Panc1 (cell line): ENCODE results near the gene PLEKHF1. TPM values are rescaled to one million over a fixed set of nuclear protein-coding genes. Genes with fewer than 3 reads are reported as not detected.
A peak's percentile ranks its signal among the peaks of the same experiment; 100 is the strongest.

Experiments used
- ATAC-seq: fragments of 200-7000 bp; cut with Tn5 transposase; 2 replicates; pipeline ENCODE4 v1.9.1; 2020; ENCODE audit warnings: mild to moderate bottlenecking, moderate library complexity
- BruUV-seq: library from RNA; stranded (reverse); fragments of 400-500 nt; replicated peaks from 2 replicates; lab custom pipeline; 2021; lab: Mats Ljungman, UMichigan
- CTCF ChIA-PET: fragments of 300-600 bp; sonication (Branson Sonifier 250); formaldehyde crosslinking; loops from one replicate; lab custom pipeline; 2022; ENCODE audit warnings: antibody characterized with exemption; lab: Charles Lee
- POLR2A ChIA-PET: fragments of 300-600 bp; sonication (Branson Sonifier 250); formaldehyde crosslinking; loops from one replicate; lab custom pipeline; 2022; ENCODE audit warnings: antibody characterized with exemption; lab: Charles Lee
- DNase-seq: peaks from one replicate; pipeline ENCODE4 v3.0.0-alpha.2; 2010; ENCODE audit warnings: low read depth, low spot score
- H3K27ac ChIP-seq: 2 replicates; pipeline ENCODE4 v1.5.1; 2011; ENCODE audit warnings: mild to moderate bottlenecking, low read length, inconsistent platforms
- H3K27me3 ChIP-seq: fragments of 200-500 bp; sonication (Bioruptor generic); 2 replicates; pipeline ENCODE4 v1.6.0; 2014; ENCODE audit warnings: low read length, inconsistent platforms; ENCODE audit not compliant: control insufficient read depth, insufficient read depth
- H3K36me3 ChIP-seq: fragments of 200-500 bp; sonication (Bioruptor generic); 2 replicates; pipeline ENCODE4 v1.5.1; 2014; ENCODE audit warnings: inconsistent platforms, mild to moderate bottlenecking, low read length, moderate library complexity; ENCODE audit not compliant: control insufficient read depth, insufficient read depth
- H3K4me1 ChIP-seq: 2 replicates; pipeline ENCODE4 v1.5.1; 2011; ENCODE audit warnings: inconsistent platforms, mild to moderate bottlenecking, low read length, moderate library complexity; ENCODE audit not compliant: control insufficient read depth, insufficient read depth
- H3K4me3 ChIP-seq, 2 experiments: 2 replicates each; pipeline ENCODE4 v1.5.1; 2011 to 2012; ENCODE audit warnings: low read depth in 2 of 2, low read length in 2 of 2, mild to moderate bottlenecking in 2 of 2, inconsistent platforms in 1 of 2, moderate library complexity in 1 of 2
- H3K9me3 ChIP-seq: fragments of 200-500 bp; sonication (Bioruptor generic); 2 replicates; pipeline ENCODE4 v1.5.1; 2014; ENCODE audit warnings: low read depth, mild to moderate bottlenecking, inconsistent platforms, low read length, moderate library complexity; ENCODE audit not compliant: control insufficient read depth, insufficient read depth
- POLR2AphosphoS5 ChIP-seq: IDR thresholded peaks from 2 replicates; pipeline ENCODE4 v1.6.1; 2012; ENCODE audit warnings: mild to moderate bottlenecking, low read depth, low read length, moderate library complexity
- SIN3A ChIP-seq: IDR thresholded peaks from 2 replicates; pipeline ENCODE4 v1.6.1; 2012; ENCODE audit warnings: low read depth, mild to moderate bottlenecking, low read length, moderate library complexity, borderline replicate concordance; ENCODE audit not compliant: insufficient read depth
- TCF7L2 ChIP-seq: IDR thresholded peaks from 2 replicates; pipeline ENCODE4 v1.6.1; 2011; ENCODE audit warnings: mild to moderate bottlenecking, low read depth, low read length, inconsistent platforms
- in situ Hi-C: cut with HindIII; loops from 2 replicates; pipeline ENCODE4 v1.10.0; 2016; ENCODE audit warnings: low sequenced_read_pairs, low pct_unique_long_range_greater_than_20kb
- intact Hi-C: fragments of 100-400 bp; cut with micrococcal nuclease; formaldehyde crosslinking; loops from one replicate; pipeline ENCODE4 v1.10.0; 2022; ENCODE audit not compliant: unreplicated experiment
- total RNA-seq: library from RNA; stranded (reverse); gene quantifications from one replicate; pipeline ENCODE4 v1.2.1, GENCODE V29; 2021; ENCODE audit not compliant: unreplicated experiment
- TF ChIP-seq, protein P1 (sequence below): fragments of 450-650 bp; IDR thresholded peaks from 2 replicates; pipeline ENCODE4 v1.5.1; 2017; ENCODE audit warnings: mild to moderate bottlenecking
- TF ChIP-seq, protein P2 (sequence below), 2 experiments: IDR thresholded peaks; 2 replicates each; pipeline ENCODE4 v1.6.1; 2011 to 2012; ENCODE audit warnings: low read depth in 2 of 2, control low read depth in 1 of 2, low read length in 1 of 2, mild to moderate bottlenecking in 1 of 2, moderate library complexity in 1 of 2; ENCODE audit not compliant: insufficient read depth in 1 of 2

Gene PLEKHF1
- total RNA-seq, 1 experiment from 2014 or later = 22.4 TPM

DNA sequence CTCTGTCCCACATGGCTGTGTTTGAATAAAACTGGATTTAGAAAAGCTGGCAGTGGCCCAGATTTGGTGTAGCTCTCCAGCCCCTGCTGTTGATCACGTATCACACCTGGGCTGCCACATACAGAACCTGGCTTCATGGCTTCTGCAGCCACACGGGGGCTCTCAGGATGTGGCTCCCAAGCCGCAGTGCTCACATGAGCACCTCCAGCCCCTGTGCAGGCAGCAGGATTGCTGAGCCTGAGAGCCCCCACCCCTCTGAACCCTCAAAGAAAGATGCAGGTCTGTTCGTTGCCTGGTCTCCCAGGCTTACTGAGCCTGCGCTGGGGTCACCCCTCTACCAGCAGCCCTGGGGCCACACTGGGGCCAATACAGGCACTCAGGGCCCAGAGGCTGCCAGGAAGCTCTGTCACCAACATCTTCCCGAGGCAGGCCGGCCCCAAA lies 2.7 kb downstream of the PLEKHF1 start:
- intact Hi-C loops (loop anchor here (2.0 kb wide), 1 partner anchor 57 kb away; no protein-coding TSS in a partner anchor), in situ Hi-C loops (no loop called here)
- H3K4me1 ChIP-seq = peaks cover 54% of the 10 kb centered on the region
- H3K36me3 ChIP-seq = no peaks in the 10 kb centered on the region
- H3K27me3 ChIP-seq = no peaks in the 10 kb centered on the region
- POLR2A ChIA-PET = interaction anchor here (0.7 kb wide), 1 partner anchor 35 kb away, joined by 4 read pairs; no protein-coding TSS in a partner anchor
- H3K4me3 ChIP-seq = peak overlapping the region in 1 of 2 experiments; percentile 77; a peak in 1 of 4 replicates
- peak overlapping the region; percentile 40; the same call in 1 of the 2 replicates for H3K27ac ChIP-seq
- CTCF ChIA-PET = interaction anchor here (0.6 to 2.9 kb wide), 4 partner anchors 31 to 167 kb away, joined by 4 to 13 read pairs (median 6); no protein-coding TSS in a partner anchor
- no peaks in the 10 kb centered on the region for H3K9me3 ChIP-seq
- DNase-seq = no peak
- ATAC-seq = no peak
- no peak for TF ChIP-seq SIN3A
- TF ChIP-seq, protein P1, sequence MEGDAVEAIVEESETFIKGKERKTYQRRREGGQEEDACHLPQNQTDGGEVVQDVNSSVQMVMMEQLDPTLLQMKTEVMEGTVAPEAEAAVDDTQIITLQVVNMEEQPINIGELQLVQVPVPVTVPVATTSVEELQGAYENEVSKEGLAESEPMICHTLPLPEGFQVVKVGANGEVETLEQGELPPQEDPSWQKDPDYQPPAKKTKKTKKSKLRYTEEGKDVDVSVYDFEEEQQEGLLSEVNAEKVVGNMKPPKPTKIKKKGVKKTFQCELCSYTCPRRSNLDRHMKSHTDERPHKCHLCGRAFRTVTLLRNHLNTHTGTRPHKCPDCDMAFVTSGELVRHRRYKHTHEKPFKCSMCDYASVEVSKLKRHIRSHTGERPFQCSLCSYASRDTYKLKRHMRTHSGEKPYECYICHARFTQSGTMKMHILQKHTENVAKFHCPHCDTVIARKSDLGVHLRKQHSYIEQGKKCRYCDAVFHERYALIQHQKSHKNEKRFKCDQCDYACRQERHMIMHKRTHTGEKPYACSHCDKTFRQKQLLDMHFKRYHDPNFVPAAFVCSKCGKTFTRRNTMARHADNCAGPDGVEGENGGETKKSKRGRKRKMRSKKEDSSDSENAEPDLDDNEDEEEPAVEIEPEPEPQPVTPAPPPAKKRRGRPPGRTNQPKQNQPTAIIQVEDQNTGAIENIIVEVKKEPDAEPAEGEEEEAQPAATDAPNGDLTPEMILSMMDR = no peak; the same call in 1 of the 2 replicates
- TF ChIP-seq, protein P2, sequence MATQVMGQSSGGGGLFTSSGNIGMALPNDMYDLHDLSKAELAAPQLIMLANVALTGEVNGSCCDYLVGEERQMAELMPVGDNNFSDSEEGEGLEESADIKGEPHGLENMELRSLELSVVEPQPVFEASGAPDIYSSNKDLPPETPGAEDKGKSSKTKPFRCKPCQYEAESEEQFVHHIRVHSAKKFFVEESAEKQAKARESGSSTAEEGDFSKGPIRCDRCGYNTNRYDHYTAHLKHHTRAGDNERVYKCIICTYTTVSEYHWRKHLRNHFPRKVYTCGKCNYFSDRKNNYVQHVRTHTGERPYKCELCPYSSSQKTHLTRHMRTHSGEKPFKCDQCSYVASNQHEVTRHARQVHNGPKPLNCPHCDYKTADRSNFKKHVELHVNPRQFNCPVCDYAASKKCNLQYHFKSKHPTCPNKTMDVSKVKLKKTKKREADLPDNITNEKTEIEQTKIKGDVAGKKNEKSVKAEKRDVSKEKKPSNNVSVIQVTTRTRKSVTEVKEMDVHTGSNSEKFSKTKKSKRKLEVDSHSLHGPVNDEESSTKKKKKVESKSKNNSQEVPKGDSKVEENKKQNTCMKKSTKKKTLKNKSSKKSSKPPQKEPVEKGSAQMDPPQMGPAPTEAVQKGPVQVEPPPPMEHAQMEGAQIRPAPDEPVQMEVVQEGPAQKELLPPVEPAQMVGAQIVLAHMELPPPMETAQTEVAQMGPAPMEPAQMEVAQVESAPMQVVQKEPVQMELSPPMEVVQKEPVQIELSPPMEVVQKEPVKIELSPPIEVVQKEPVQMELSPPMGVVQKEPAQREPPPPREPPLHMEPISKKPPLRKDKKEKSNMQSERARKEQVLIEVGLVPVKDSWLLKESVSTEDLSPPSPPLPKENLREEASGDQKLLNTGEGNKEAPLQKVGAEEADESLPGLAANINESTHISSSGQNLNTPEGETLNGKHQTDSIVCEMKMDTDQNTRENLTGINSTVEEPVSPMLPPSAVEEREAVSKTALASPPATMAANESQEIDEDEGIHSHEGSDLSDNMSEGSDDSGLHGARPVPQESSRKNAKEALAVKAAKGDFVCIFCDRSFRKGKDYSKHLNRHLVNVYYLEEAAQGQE (IDR thresholded peaks at IDR 0.05; ENCODE audit: insufficient read depth in 1 of 2, low read depth in 2 of 2, low read length in 1 of 2) = no peak
- TF ChIP-seq POLR2AphosphoS5 = no peak
- no peak for TF ChIP-seq TCF7L2
- no TSS peak for BruUV-seq

DNA sequence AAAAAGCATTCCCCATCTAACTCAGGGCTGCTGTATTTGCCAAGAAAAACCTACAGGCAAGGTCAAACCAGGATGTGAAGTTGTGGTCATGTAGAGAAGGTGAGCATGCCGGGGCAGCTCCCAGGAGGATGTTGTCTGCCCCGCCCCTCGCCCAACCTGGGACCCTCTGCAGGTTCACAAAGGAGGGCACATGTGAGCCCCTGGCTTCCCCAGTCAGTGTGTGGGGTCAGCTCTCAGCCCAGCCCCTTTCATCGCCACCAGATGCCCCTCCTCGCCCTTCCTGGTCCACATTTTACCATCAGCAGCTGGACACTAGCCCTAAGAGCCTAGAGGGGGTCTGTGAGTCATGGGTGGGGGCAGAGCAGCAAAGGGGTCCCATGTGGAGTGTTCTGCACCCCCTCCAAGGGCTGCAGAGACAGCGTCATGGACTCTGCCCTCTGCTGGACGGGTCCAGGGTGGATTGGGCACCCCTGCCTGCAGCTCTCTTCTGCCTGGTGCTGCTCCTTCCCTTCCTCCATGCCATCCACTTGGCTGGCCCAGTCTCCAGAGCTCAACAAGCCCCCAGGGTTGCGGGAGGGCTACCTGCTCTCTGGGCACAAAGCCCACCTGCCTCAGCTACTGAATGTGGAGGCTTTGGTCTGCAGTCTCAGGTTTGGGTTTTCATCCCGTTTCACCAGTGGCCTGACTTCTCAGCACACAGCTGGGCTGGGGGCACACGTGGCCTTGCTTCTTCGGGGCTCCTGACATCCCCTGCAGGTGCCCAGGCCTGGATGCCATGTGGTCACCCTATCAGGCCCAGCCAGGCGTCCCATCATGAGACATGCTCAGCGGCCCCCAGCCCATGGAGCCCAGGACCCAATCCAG lies 3.7 kb downstream of the PLEKHF1 start:
- ATAC-seq (no peak), DNase-seq (no peak)
- in situ Hi-C loops = no loop called here
- Histone ChIP-seq H3K9me3 (no peaks in the 10 kb centered on the region), H3K4me1 (peaks cover 45% of the 10 kb centered on the region), H3K27ac (0 out of 2 replicates have a peak overlapping the region, but pooled peaks have one; percentile 9), H3K27me3 (no peaks in the 10 kb centered on the region), H3K36me3 (no peaks in the 10 kb centered on the region), H3K4me3 (no peak overlapping the region)
- TF ChIP-seq, protein P1 = peak; percentile 87
- no peak for TF ChIP-seq POLR2AphosphoS5
- intact Hi-C loops = loop anchor here (2.0 kb wide), 1 partner anchor 58 kb away; no protein-coding TSS in a partner anchor
- no TSS peak for BruUV-seq
- POLR2A ChIA-PET = interaction anchor here (0.7 kb wide), 1 partner anchor 36 kb away, joined by 4 read pairs; no protein-coding TSS in a partner anchor
- CTCF ChIA-PET = interaction anchor here (0.6 to 2.9 kb wide), 5 partner anchors 12 to 771 kb away, joined by 3 to 13 read pairs (median 3); no protein-coding TSS in a partner anchor
